HG03060 (cell line): ENCODE results near the gene CCNY.

Source experiments
- ATAC-seq: cut with Tn5 transposase; IDR thresholded peaks from one replicate; pipeline ENCODE4 v1.9.1; 2021; ENCODE audit warnings: low read depth, moderate number of reproducible peaks; ENCODE audit not compliant: unreplicated experiment

Gene CCNY

GRCh38 chr10:35573796-35574195 lies 237.5 kb downstream of the CCNY start:
- no peak for ATAC-seq

GRCh38 chr10:35574924-35575352 lies 238.6 kb downstream of the CCNY start:
- no peak for ATAC-seq

- no peak for ATAC-seq
Observed at GRCh38 chr10:35575640-35576039, 239.3 kb downstream of the CCNY start.

- ATAC-seq: no peak
Observed at GRCh38 chr10:35576730-35577129, 240.4 kb downstream of the CCNY start.

GRCh38 chr10:35577926-35578617 lies 241.8 kb downstream of the CCNY start:
- no peak for ATAC-seq

- ATAC-seq: no peak
Observed at GRCh38 chr10:35578618-35578956, 242.3 kb downstream of the CCNY start.

- no peak for ATAC-seq
Observed at GRCh38 chr10:35579116-35579515, 242.8 kb downstream of the CCNY start.

- ATAC-seq: no peak
Observed at GRCh38 chr10:35579726-35580422, 243.6 kb downstream of the CCNY start.

- ATAC-seq: no peak
Observed at GRCh38 chr10:35580423-35580770, 244.1 kb downstream of the CCNY start.

- ATAC-seq: no peak
Observed at GRCh38 chr10:35581655-35582054, 245.3 kb downstream of the CCNY start.

GRCh38 chr10:35584946-35585345 lies 248.6 kb downstream of the CCNY start:
- no peak for ATAC-seq

- ATAC-seq: no peak
Observed at GRCh38 chr10:35585356-35585755, 249.0 kb downstream of the CCNY start.

GRCh38 chr10:35585903-35586535 lies 249.7 kb downstream of the CCNY start:
- ATAC-seq: no peak

- ATAC-seq: no peak
Observed at GRCh38 chr10:35588836-35589235, 252.5 kb downstream of the CCNY start.

- no peak for ATAC-seq
Observed at GRCh38 chr10:35592441-35592840, 256.1 kb downstream of the CCNY start.

GRCh38 chr10:35594115-35595079 lies 258.1 kb downstream of the CCNY start:
- no peak for ATAC-seq

- ATAC-seq: no peak
Observed at GRCh38 chr10:35595106-35595505, 258.8 kb downstream of the CCNY start.

- ATAC-seq: no peak
Observed at GRCh38 chr10:35598379-35598778, 262.1 kb downstream of the CCNY start.

GRCh38 chr10:35600193-35600592 lies 263.9 kb downstream of the CCNY start:
- no peak for ATAC-seq

- no peak for ATAC-seq
Observed at GRCh38 chr10:35605191-35605590, 268.9 kb downstream of the CCNY start, which contains the start of gene GJD4. TSS of gene GJD4 (plus strand) at chr10:35605341. CDS start at chr10:35605568, 227 bp downstream.

GRCh38 chr10:35606430-35606829 lies 270.1 kb downstream of the CCNY start:
- ATAC-seq: no peak
